RWPE1 (cell line): ENCODE data around the gene RNF44.

Experiments
- CTCF ChIA-PET: fragments of 350-600 bp; sonication (Branson Sonifier 250); formaldehyde crosslinking; extraction: SDS; loops from one replicate; lab custom pipeline; 2021; lab: Yijun Ruan, JAX
- POLR2A ChIA-PET: fragments of 400-600 bp; formaldehyde crosslinking; extraction: SDS; loops from one replicate; lab custom pipeline; 2020; ENCODE audit warnings: antibody characterized with exemption; ENCODE audit not compliant: low non-redundant PET; lab: Yijun Ruan, JAX
- DNase-seq: peaks from one replicate; pipeline ENCODE4 v3.0.0; 2012; ENCODE audit warnings: low spot score
- H3K27ac ChIP-seq: fragments of 450-650 bp; 2 replicates; pipeline ENCODE4 v1.5.1; 2017
- TF ChIP-seq, protein P1 (sequence below): fragments of 450-650 bp; conservative IDR thresholded peaks from 2 replicates; pipeline ENCODE4 v1.5.1; 2017; ENCODE audit warnings: low read depth, mild to moderate bottlenecking

RNF44 gene

DNA sequence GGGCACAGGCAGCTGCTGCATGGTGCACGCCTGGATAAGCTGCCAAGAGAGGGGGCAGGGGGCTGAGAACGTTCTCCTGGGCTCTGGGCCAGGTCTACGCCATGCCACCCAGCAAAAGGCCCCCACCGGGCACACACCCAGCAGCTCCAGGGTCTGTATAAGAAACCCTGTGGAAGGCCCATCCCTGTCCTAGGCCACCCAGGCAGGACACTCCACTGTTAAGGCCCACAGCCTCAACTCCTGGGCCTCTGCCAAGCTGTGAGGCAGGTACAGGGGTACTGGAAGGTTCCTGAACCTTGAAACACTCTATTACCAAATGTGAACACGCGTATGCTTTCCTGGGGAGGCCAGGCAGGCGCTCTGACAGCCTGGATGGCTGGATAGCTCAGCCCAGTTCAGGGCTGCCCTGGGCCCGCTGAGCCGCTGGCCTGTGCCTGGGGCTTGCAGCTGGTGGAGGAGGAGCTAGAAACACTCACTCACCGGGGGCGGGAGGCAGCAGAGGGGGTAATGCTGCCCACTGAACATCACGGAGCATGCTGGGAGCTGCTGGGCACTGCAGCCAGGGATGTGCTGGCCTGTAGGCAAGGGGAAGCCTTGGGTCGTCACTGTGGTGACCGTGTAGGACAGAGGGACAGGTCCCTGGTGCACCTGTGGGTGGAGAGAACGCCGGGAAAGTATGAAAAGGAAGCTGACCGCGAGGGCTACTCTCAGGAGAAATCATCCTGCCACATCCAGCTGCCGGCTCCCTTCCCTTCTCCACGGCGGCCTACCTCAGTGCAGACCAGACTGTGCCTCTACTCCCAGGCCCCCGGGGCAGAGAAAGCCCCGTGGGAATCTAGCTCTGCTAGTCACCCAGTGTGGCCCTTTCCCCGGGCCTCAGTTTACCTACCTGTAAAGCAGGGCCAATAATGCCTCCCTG lies 6.0 kb downstream of the RNF44 start:
- peak; percentile 38 for DNase-seq
- TF ChIP-seq, protein P1, sequence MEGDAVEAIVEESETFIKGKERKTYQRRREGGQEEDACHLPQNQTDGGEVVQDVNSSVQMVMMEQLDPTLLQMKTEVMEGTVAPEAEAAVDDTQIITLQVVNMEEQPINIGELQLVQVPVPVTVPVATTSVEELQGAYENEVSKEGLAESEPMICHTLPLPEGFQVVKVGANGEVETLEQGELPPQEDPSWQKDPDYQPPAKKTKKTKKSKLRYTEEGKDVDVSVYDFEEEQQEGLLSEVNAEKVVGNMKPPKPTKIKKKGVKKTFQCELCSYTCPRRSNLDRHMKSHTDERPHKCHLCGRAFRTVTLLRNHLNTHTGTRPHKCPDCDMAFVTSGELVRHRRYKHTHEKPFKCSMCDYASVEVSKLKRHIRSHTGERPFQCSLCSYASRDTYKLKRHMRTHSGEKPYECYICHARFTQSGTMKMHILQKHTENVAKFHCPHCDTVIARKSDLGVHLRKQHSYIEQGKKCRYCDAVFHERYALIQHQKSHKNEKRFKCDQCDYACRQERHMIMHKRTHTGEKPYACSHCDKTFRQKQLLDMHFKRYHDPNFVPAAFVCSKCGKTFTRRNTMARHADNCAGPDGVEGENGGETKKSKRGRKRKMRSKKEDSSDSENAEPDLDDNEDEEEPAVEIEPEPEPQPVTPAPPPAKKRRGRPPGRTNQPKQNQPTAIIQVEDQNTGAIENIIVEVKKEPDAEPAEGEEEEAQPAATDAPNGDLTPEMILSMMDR = no peak
- H3K27ac ChIP-seq = peak overlapping the region; percentile 96
- ChIA-PET CTCF (no interaction called here), POLR2A (interaction anchor here (0.5 kb wide), 1 partner anchor 70 kb away, joined by 6 read pairs; no protein-coding TSS in a partner anchor)

DNA sequence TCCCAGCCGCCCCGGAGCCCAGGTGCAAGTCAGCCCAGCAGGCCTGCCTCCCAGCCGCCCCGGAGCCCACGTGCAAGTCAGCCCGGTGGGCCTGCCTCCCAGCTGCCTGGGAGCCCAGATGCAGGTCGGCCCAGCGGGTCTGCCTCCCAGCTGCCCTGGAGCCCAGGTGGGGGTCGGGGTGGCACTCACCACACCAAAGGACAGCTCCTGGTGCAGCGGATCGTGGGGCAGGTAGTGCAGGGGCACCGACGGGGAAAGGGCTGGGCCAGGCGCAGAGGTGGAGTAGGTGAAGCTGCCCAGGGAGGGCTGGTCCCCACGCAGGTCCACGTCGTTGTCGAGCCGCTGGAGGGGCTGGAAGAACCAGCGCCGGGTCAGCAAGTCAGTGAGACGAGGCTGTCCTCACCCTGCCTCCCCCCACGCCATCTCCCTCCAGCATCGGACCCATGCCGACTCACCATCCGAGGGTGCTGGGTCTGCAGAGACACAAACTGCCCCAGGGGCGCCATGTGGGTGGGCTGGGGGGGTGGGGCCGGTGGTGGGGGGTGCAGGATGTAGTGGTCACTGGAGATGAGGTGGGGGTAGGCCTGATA lies 6.7 kb downstream of the RNF44 start:
- ChIA-PET POLR2A (no interaction called here), CTCF (no interaction called here)
- DNase-seq = no peak
- TF ChIP-seq, protein P1 = no peak
- H3K27ac ChIP-seq = peak overlapping the region; percentile 96

DNA sequence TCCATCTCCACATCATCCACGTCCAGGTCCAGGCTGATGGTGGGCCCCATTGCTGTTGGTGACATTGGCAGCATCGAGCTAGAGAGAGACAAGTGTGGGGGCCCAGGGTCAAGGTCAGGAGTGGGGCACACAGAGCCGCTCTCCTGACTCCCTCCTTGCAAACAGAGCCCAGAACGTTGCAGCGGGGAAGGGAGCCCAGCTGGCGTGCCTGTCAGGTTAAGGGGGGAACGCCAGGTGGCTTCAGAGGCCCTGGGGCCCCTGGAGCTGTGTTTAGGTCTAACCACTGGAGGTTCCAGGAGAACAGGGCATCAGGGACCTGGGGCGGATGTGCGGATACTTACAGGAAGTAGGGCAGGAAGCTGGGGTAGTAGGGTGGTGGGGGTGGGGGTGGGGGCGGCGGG lies 7.5 kb downstream of the RNF44 start:
- DNase-seq = no peak
- ChIA-PET POLR2A (no interaction called here), CTCF (interaction anchor here (0.6 to 0.8 kb wide), 3 partner anchors 13 to 737 kb away, joined by 3 to 4 read pairs (median 4); no protein-coding TSS in a partner anchor)
- TF ChIP-seq, protein P1 = no peak
- peak overlapping the region; percentile 96 for H3K27ac ChIP-seq

DNA sequence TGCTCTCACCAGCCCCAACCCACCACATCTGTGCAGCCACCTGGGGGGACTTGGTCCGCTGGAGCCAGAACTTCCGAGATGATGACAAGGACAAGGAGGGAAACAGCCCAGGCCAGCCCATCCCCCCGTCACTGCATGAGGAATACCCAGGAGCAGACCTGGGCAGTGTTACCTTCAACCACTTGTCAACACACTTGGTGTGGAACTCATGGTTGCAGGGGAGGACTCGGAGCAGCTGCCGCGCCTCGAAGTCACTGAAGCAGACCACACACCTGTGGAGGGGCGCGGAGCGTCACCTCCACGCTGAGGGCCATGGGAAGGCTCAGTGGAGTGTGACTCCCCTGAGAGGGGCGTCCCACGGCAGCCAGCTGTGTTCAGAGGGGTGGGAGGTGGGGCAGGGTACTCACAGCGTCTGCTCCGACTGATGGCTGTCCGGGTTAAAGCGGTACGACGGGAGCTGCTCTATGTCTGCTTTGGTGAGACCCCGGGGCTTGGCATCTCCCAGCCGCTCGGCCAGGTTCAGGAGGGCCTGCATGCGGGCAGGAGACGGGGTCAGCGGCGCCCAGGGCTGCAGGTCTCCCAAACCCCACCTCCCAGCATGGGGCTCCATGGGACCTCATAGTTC lies 8.0 kb downstream of the RNF44 start:
- TF ChIP-seq, protein P1 = no peak
- H3K27ac ChIP-seq = peak overlapping the region; percentile 96
- POLR2A ChIA-PET = interaction anchor here (1.0 kb wide), 1 partner anchor 8 kb away, joined by 4 read pairs; the partner anchor contains the start of gene RNF44
- no peak for DNase-seq
- CTCF ChIA-PET = interaction anchor here (0.6 to 2.3 kb wide), 4 partner anchors 13 to 736 kb away, joined by 3 to 7 read pairs (median 4); no protein-coding TSS in a partner anchor

DNA sequence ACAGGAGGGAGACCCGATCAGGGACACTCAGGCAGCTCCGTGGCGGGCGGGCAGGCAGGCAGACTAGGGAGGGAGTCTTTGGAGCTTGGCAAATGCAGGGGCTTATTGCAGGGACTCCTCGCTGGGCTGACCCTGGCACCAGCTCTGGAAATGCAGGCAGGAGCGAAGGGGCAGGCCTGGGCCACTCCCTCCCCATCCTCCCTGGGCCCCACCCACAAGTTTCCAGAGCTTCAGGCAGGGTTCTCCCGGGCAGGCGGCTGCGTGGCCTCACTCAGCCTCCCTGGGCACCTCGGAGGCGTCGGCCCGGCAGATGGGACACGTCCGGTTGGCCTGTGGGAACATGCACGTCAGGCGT lies 8.5 kb downstream of the RNF44 start:
- CTCF ChIA-PET = interaction anchor here (2.3 kb wide), 1 partner anchor 81 kb away, joined by 7 read pairs; no protein-coding TSS in a partner anchor

More for the DNA sequence above, 8.5 kb downstream of the RNF44 start:
- peak overlapping the region; percentile 96 for H3K27ac ChIP-seq
- peak; percentile 65 for DNase-seq
- POLR2A ChIA-PET = interaction anchor here (1.0 kb wide), 1 partner anchor 9 kb away, joined by 4 read pairs; the partner anchor contains the start of gene RNF44
- TF ChIP-seq, protein P1 = no peak
